GM18870 (cell line): Measurements from ENCODE around the gene OR4E1.
"Not testable (repeated sequence)": the region's sequence is repeated elsewhere in the genome, so short reads cannot be mapped to it uniquely, and the experiment has no call there.

Source experiments
- ATAC-seq: cut with Tn5 transposase; IDR thresholded peaks from one replicate; pipeline ENCODE4 v1.9.1; 2021; ENCODE audit warnings: moderate library complexity; ENCODE audit not compliant: unreplicated experiment

Gene OR4E1, protein sequence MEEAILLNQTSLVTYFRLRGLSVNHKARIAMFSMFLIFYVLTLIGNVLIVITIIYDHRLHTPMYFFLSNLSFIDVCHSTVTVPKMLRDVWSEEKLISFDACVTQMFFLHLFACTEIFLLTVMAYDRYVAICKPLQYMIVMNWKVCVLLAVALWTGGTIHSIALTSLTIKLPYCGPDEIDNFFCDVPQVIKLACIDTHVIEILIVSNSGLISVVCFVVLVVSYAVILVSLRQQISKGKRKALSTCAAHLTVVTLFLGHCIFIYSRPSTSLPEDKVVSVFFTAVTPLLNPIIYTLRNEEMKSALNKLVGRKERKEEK

DNA sequence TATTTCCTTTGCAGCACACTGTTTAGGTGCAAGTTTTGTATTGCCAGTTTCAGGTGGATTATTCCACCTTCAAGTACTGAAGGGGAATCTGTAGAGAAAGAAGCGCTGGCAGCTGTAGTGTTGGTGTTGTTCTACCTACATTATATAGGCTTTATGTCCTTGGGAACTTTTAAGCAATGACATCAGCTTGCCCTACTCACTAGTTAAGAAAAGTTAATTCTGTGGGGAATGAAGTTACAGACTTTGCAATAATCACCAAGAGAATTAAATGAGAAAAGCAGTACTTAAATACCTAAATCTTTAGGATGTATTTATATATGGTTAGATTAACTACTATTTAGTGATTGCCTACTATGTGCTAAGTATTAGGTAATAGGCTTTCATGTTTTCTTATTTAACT lies at the start of gene OR4E1:
Gene OR4E1, minus strand, starts transcription at position 101 of the 400 bp plus-strand sequence. CDS start 2,883 bp downstream, outside the sequence.
- no peak for ATAC-seq

DNA sequence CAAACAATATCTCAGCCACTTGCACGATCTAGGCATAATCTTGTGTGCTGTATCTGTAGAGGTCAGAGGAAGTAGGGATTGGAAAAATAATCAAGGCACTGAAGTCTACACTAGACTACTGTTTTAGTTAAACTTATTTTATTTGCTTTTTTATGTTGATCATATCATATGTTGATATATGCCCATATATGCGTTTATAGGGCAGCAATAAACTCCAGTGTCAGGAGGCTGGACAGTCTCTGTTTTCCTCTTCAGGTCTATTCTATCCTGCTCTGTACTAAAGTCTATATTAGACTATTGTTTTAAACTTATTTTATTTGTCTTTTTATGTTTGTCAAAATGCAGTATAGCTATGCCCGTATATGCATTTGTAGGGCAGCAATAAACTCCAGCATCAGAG lies 47.9 kb upstream of the OR4E1 start:
- no peak for ATAC-seq

DNA sequence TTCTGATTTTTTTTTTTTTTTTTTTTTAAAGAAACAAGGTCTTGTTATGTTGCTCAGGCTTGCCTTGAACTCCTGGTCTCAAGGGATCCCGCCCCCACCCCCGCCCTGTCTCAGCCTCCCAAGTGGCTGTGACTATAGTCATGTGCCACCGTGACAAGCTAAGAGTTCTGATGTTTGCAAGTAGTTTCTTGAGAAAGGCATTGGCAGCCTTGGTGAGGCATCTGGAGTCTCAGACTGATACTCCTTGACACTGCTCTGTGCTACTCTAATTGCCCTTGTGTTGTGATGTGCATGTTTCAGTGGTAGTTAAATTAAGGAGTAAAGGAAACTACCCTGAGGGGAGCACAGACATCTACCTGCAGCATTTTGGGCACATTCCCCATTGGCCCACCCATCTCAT lies 46.2 kb upstream of the OR4E1 start:
- no peak for ATAC-seq

DNA sequence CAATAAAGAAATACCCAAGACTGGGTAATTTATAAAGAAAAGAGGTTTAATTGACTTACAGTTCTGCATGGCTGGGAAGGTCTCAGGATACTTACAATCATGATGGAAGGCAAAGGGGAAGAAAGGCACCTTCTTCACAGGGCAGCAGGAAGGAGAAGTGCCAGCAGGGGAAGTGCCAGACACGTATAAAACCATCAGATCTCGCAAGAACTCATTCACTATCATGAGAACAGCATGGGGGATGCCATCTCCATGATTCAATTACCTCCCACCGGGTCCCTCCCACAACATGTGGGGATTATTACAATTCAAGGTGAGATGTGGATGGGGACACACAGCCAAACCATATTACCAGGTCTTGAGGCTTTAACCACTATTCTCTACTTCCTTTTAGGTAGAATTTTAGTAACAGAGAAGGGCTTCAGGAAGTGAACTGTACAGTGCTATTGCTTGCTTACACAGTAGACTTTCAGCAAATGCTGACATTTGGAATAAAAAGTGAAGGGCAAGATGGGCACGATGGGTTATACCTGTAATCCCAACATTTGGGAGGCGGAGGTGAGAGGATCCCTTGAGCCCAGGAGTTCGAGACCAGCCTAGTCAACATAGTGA lies 40.8 kb upstream of the OR4E1 start:
- no peak for ATAC-seq

DNA sequence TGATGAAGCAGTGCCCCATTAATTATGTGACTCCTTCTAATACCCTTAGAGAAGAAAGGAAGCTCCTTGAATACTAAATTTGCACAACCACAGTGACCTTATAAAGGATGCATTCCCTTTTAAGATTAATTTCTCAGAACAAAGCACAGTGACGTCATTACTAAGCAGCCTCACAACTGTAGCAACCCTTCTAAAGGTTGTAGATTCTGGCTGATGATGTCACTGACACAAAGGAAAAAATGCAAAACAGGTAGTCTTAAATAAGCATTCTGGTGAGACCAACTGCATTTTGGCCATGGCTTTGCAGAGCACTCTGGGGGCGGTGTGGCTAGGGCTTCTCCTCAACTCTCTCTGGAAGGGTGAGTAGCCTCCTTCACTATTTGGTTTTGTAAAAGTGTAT lies 38.4 kb upstream of the OR4E1 start:
- ATAC-seq, result no peak

DNA sequence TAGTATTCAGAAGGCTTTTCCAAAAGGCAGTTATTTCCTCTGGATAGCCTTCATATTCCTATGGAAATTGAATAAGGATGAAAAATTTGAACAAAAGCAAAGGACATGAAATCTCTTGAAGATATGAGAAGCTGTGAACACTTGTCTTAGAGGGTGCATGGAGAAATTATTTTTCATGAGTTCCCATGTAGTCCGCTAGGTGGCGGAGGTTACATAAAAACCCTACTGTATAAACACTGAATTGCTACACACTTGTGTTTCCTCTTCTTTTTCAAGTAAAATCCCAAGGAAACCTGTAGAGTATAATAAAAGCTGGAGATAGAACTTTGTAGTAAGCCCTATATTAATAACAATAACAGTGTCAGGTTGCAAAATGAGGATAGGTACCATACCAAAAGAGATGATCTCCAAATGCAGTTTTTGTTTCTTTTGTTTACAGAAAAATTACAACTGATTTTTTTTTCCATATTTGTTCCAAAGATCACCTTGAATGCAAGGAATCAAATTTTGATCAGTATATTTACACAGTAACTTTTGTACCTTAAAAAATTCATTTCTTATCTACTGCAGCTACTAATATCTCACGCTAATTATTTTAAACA lies 37.8 kb upstream of the OR4E1 start:
- ATAC-seq, result no peak

DNA sequence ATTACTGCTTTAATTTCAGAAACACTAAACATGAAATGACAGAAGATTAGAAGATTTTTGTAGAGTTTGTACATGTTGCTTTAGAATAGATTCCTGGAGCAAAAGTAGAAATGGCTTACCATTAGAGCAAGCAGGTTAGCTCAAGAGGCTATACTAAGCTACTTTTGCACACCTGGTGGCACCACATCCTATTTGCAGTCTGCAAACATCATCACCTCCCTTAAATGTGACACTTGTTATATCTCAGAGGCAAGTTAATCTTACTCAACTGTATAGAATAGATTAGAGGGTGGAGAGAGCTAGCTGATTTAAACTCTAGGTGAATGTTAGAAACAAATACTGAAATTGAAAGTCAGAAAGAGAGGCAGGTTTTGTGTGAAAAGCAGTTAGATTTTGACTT lies 30.7 kb upstream of the OR4E1 start:
- ATAC-seq, result no peak

DNA sequence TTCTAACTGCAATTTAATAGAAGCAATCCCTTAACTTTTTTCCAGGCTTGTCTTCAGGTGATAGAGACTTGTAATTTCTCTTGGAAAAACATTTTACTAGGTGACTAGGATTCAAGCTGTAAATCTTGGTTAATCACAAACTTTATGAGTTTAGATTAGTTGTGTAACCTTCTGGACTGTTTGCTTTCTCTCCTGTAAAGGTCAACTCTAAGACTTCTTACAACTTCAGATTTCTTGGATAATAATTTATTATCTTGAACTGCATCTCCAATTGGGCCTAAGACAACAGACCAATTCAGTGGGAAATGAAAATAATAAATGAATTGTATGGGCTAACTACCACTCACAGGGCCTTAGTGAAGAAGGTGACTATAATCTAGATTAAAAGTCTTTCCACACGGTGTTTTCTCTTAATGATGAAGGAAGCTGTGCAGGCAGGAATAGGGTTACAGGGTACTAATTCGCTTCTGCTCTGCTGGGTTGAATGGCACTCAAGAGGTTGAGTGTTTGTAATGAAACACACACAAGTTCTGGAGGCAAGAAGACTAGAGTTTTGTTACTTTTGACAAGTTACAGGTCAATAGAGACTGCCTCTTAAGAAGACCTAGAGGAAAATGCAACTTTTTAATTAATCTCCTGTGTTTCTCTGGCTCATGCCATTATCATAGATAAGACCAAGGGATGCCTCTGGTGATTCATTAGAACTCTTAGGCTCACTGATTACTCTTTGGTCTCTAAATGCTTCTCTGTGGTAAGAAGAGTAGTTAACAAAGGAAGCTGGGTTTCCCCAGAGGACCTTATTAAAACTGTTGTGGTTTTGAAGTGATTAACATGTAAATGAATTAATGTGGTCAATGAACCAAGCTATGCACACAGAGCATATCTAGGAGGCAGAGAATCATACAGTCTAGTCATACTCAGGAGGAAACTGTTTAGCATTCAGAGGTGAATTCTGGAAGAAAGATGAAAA lies 30.0 kb upstream of the OR4E1 start:
- no peak for ATAC-seq

DNA sequence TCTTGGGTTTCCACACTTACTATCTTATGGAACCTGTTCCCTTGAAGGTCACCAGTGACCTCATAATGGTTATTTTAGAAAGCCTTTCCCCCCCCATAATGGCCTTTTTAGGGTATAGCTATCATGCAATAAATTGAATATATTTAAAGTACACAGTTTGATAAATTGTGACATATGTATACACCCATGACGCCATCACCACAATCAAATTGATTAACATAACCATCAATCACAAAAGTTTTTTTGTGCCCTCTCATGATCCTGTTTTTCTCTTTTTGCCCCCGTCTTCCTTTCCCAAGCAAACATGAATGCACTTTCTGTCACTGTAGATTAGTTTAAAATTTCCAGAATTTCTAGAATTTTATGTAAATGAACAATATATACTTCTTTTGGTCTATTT lies 28.7 kb upstream of the OR4E1 start:
- ATAC-seq, result no peak

DNA sequence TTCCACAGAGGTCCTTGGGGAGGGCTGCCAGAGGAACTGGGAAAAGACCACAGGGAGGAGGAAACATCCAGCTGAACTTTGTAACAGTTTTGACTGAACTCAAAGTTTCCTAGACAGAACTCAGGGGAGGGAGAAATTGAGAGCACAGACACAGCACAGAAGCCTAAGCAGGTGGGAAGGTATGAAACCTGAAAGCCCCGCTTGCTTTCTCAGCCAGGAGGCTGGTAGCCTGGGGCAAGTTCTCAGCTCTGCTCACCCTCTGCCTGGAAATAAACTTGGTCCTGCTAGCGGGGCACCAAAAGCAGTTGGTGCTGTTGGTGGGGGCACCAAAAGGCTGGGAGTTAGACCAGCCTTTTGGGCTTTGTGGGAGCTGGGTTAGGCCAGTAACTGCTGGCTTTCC lies 25.9 kb upstream of the OR4E1 start:
- no peak for ATAC-seq

DNA sequence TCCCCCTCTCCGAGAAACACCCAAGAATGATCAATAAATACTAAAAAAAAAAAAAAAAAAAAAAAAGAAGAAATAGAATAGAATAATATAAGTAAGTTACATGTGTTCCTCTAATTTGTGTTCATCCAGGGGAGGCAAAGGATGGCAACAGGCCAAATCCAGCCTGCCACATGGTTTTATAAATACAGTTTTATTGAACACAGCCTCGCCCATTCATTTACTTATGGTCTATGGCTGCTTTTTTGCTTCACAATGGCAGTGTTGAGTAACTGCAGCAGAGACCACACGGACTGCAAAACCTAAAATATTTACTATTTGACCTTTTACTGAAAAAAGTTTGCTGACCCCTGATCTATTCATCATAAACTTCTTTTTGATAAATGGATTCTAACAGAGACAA lies 24.9 kb upstream of the OR4E1 start:
- ATAC-seq, result not testable (repeated sequence)

DNA sequence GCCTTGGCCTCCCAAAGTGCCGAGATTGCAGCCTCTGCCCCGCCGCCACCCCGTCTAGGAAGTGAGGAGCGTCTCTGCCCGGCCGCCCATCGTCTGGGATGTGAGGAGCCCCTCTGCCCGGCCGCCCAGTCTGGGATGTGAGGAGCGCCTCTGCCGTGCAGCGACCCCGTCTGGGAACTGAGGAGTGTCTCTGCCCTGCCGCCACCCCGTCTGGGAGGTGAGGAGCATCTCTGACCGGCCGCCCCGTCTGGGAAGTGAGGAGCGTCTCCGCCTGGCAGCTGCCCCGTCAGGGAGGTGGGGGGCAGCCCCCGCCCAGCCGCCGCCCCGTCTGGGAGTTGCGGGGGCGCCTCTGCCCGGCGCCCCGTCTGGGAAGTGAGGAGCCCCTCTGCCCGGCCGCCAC lies 24.0 kb upstream of the OR4E1 start:
- not testable (repeated sequence) for ATAC-seq

DNA sequence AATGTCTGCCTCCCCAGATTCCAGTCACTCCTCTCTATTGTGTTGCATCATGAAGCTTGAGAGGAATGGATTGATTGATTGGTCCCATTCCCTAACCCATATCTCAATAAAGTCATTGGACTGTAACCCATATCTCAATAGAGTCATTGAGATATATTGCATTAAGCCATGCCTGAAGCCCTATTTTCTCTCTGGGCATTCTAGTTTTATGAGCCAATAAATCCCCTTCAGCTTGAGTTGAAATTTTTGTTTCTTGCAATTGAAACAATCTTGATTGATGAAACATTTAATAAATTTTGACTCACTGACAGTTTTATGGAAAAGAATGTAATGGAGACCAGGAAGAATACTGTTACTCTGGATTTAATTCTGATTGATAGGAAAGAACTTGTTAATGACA lies 20.8 kb upstream of the OR4E1 start:
- ATAC-seq, result no peak

DNA sequence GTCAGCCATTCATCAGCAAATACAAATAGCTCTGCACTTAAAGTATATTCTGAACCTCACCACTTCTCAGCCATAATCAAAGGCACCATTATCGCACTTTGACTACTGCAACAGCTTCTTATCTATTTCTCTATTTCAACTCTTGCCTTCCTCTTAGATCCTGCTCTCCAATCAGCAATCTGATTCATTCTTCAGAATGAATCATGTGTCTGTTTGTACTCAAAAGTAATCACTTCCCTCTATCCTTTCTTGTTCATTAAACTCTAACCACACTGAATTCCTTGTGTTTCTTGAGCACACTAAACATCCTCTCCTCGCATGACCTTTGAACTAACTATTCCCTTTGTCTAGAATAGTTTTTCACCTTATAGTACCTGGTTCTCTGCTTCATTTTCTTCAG lies 12.8 kb upstream of the OR4E1 start:
- ATAC-seq, result no peak

DNA sequence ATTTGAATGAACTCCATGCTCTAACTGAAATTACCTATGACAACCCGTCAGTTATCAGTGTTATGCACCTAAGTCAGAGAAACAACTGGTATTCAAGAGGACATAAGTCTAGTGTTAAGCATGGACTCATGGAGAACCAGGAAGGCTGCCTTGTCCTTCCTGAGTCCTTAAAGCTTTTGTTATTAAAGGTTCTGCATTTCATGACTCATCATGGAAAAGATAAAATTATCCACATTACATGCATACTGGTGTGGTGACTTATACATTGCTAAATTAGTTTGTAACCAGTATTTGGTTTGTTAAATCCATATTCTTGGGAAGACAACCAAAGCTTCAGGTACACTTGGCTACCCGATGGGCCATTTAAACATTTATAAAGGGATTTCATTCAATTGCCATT lies 6.5 kb upstream of the OR4E1 start:
- no peak for ATAC-seq

DNA sequence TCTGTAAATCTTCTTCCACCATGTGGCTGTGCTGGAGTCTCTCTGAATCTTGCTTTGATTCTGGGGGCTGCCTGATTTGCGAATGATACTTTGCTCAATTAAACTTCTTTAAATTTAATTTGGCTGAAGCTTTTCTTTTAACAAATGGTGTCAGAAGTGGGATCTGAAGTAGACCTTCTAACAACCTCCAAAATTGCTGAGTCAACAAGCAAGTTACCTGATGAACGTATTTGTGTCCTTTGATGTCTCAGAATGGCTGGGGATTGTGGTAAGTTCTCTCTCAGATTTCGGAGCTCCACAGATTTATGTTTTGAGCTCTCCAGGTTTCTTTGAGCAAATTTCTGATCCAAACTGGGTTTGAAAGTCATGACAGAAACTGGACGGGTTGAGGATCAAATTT lies 1.9 kb upstream of the OR4E1 start:
- ATAC-seq, result no peak

DNA sequence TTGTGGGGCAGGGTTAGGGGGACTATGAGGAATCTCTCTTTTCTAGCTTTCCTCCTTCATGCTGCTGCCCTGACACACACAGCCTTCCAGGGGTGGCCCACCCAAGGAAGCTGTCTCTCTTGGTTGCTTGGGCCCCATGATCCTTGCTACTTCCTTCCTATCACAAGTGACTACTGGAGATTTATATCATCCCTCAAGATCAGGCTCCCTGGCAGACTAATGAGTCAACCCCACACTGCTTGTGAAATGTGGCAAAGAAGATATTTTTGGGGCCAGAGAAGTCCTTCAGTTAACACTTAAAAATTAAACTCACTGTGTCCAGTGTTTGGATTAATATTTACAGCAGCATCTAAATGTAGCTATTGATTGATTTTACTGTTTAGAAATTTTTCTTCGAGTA lies 1.5 kb downstream of the OR4E1 start:
- ATAC-seq, result no peak

DNA sequence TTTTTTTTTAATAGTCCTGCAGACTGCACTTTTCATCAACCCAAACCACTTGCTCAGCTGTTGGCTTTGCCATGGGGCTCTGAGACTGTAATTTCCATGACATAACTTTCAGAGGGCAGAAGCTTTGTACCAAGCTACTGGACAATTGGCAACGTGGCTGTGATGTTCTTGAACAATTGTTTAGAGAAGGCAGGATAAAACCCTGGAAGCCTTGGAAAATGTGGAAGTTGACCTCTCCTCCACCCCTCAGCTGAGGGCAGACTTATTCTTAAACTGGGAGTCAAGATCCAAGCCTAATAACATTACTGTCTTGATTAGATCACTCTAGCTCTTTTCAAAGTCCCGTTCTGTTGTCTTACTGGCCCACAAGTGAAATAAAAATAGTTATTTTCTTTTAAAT lies 2.2 kb downstream of the OR4E1 start:
- ATAC-seq, result no peak

DNA sequence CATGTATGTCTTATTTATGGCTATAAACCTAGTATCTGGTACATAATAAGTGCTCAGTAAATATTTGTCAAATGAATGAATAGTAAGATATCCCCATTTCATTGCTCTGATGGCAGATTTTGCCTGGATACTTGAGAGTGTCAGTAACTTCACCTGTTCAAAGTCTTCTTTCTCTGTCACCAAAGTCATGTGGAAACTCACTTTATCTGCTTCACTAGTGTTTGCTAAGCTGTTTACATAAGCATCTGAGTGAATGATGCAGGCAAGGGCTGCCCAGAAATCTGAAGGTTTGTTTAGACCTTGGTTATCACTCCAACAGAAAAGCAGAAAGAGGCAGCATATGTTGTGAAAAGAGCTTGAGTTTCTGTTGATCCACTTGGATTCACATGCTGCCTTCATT lies 4.3 kb downstream of the OR4E1 start:
- no peak for ATAC-seq

DNA sequence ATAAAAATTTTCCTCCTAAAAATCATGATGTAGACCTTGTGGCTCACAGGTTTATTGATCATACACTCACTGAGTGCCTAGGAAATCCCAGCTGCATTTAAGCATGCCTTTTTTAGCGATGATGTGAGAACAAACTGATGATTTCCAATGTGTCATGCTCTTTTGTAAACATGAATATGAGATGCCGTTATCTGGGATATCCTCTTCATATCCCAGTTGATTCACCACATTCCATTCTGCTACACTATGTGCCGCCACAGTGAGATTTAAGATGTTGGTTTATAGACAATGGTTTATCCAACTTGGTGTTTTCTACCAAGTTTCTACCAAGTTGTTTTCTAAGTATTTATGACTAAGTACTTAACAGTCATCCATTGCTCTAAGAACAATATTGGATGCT lies 5.2 kb downstream of the OR4E1 start:
- ATAC-seq, result no peak

DNA sequence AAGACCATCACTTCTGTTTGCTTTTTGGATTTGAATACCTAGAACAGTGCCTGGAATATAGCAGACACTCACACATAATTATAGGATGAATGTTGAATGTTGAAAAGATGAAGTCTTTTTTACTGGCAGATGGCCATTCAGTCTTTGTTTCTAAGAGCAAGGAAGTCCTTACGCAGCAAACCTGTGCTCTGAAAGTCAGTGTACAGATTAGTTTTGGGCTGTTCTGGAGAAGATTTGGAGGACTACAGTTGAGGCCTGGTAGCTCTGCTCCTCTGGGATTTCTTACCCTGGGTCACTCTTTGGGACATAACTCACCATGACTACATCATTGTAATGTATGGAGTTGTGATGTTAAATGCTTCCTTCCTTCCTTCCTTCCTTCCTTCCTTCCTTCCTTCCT lies 16.6 kb downstream of the OR4E1 start:
- ATAC-seq, result no peak
